T-cell (primary cell): ENCODE measurements around the gene SPATS2L. TPM values are rescaled to one million over a fixed set of nuclear protein-coding genes. Genes with fewer than 3 reads are reported as not detected.

Experiments
- ATAC-seq, 4 experiments: fragments of 200-7000 bp in 3 of 4; fragments of 150-1000 bp in 1 of 4; cut with Tn5 transposase; replicated peaks in 1 of 4; 1 replicate in 3 of 4; 2 replicates in 1 of 4; pipeline ENCODE4 v1.10.0; 2021; ENCODE audit warnings: moderate library complexity in 3 of 4, mild to moderate bottlenecking in 2 of 4, moderate number of reproducible peaks in 1 of 4
- CTCF ChIA-PET, 2 donors: fragments of 300-600 bp; sonication (Branson Sonifier 250); formaldehyde crosslinking; loops; one replicate each; lab custom pipeline; 2022; ENCODE audit warnings: antibody characterized with exemption in 2 of 2; lab: Charles Lee
- POLR2A ChIA-PET, 2 donors: fragments of 300-600 bp; sonication (Branson Sonifier 250); formaldehyde crosslinking; loops; one replicate each; lab custom pipeline; 2022; ENCODE audit warnings: antibody characterized with exemption in 2 of 2; lab: Charles Lee
- DNase-seq, 35 experiments: peaks; one replicate each; pipeline versions ENCODE4 v3.0.0 to v3.0.0-alpha.2; 2013 to 2023
- H3K27ac ChIP-seq: one replicate; pipeline ENCODE4 v1.5.1; 2013; ENCODE audit warnings: low read length
- H3K27me3 ChIP-seq, 2 experiments: replicated peaks in 1 of 2; 1 replicate in 1 of 2; 2 replicates in 1 of 2; pipeline versions ENCODE4 v1.6.1 to v1.7.0; 2013; ENCODE audit warnings: low read length in 1 of 2, mixed read lengths in 1 of 2; ENCODE audit not compliant: control insufficient read depth in 2 of 2, insufficient read depth in 2 of 2; ENCODE audit errors: extremely low read depth in 1 of 2
- H3K36me3 ChIP-seq, 2 donors: 1 replicate in 1 of 2; 2 replicates in 1 of 2; pipeline versions ENCODE4 v1.6.1 to v1.7.0; 2013; ENCODE audit warnings: low read length in 1 of 2; ENCODE audit not compliant: control insufficient read depth in 2 of 2, insufficient read depth in 1 of 2; ENCODE audit errors: extremely low read depth in 1 of 2
- H3K4me1 ChIP-seq, 2 experiments: 1 replicate in 1 of 2; 2 replicates in 1 of 2; pipeline versions ENCODE4 v1.6.1 to v1.7.0; 2013; ENCODE audit warnings: low read length in 2 of 2, mixed read lengths in 1 of 2; ENCODE audit not compliant: insufficient read depth in 2 of 2, control insufficient read depth in 1 of 2; ENCODE audit errors: extremely low read depth in 1 of 2
- H3K4me3 ChIP-seq, 2 donors: 1 replicate in 1 of 2; 2 replicates in 1 of 2; pipeline versions ENCODE4 v1.5.1 to v1.7.0; 2013; ENCODE audit warnings: mild to moderate bottlenecking in 2 of 2, low read length in 1 of 2, moderate library complexity in 1 of 2; ENCODE audit not compliant: control insufficient read depth in 1 of 2; ENCODE audit errors: extremely low read depth in 1 of 2
- H3K9me3 ChIP-seq: 2 replicates; pipeline ENCODE4 v1.7.0; 2013
- H3K27ac Mint-ChIP-seq, 2 donors: one replicate each; pipeline ENCODE4 v1.8.0; 2020 to 2021; ENCODE audit warnings: mild to moderate bottlenecking in 2 of 2, mixed read lengths in 2 of 2
- H3K27me3 Mint-ChIP-seq, 2 donors: one replicate each; pipeline ENCODE4 v1.8.0; 2021 to 2022; ENCODE audit warnings: mixed read lengths in 2 of 2
- H3K36me3 Mint-ChIP-seq: one replicate; pipeline ENCODE4 v1.8.0; 2021; ENCODE audit warnings: mixed read lengths
- H3K4me1 Mint-ChIP-seq, 3 donors: one replicate each; pipeline ENCODE4 v1.8.0; 2020 to 2022; ENCODE audit warnings: mixed read lengths in 3 of 3, mild to moderate bottlenecking in 1 of 3
- H3K4me3 Mint-ChIP-seq, 3 donors: one replicate each; pipeline ENCODE4 v1.8.0; 2020 to 2022; ENCODE audit warnings: mild to moderate bottlenecking in 3 of 3, mixed read lengths in 3 of 3, moderate library complexity in 3 of 3
- H3K9me3 Mint-ChIP-seq, 3 donors: one replicate each; pipeline ENCODE4 v1.8.0; 2020 to 2022; ENCODE audit warnings: mixed read lengths in 3 of 3
- WGBS: methylation state at CpG from one replicate; pipeline ENCODE4 v1.1.5; 2013; ENCODE audit warnings: missing lambda C conversion rate; ENCODE audit not compliant: insufficient coverage; 5-methylcytosine and 5-hydroxymethylcytosine counted together
- total RNA-seq, 35 experiments: library from RNA in 6 of 35; stranded (reverse) in 6 of 35; fragments of 120-200 nt in 1 of 35; gene quantifications; one replicate each; pipeline versions ENCODE4 v1.2.1 to v1.2.4 and lab custom pipeline; 2013 to 2026

SPATS2L gene
- total RNA-seq, 5 donors from 2014 or later (not counting 1 experiment from before 2014, with no cell fraction given): 5.4 to 9.3 (median 5.9) TPM

DNA sequence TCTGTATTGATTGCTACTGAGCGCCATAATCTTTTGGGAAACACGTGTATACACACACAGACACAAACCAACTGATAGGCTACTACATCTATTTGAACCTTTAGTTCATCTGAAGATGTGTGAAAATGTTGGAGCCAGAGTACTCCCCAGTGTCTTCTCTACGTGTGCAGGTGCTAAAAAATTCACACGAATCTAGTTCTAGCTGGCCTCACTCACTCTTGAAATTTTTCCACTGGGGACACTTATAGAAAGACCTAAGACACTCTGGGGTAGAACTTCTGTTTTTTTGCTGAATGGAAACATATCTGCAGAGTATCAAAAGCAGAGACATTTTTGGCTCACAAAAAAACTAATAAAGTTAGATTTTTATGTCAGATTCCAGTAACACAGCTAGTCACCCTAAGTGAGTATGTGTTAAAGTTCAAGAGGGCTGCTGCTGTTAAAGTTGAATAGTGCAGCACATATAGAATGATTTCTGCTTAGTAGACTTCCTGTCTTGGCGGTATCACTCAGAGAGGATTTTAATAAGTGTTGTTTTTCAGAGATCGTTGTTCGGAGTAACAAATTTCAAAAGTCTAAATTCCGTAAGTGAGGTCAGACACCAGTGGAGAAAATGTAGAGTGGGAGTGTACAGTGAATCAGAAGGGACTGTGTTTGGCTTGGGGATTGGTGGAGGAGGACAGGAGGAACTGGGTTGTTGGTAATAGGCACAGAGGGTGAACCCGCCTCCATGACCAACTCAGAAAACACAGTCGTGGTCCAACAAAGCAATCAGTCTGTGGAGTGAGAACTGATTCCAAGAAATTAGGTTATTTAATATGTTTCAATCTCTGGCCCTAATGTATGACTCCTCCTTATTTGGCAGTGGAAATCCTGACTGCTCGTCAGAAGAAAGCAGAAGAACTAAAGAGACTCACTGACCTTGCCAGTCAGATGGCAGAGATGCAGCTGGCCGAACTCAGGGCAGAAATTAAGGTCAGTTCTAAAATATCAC, 160.2 kb downstream of the SPATS2L start:
- Histone ChIP-seq H3K36me3 (no peaks in the 10 kb centered on the region), H3K27me3 (no peaks in the 10 kb centered on the region), H3K27ac (peak overlapping the region; percentile 83), H3K4me1 (peaks cover 25 to 26% of the 10 kb centered on the region in 2 experiments), H3K9me3 (no peaks in the 10 kb centered on the region), H3K4me3 (peak overlapping the region; percentile 25)
- ATAC-seq (peak; percentile 64 to 85 (median 70)), DNase-seq (peak in 22 of 35 experiments; percentile 8 to 60 (median 18))
- POLR2A ChIA-PET: interaction anchor here (0.6 to 0.9 kb wide), 4 partner anchors 14 to 985 kb away, joined by 3 to 8 read pairs (median 4); partner anchors contain the start of genes STRADB (in 1 of the 2) and TRAK2 (in 1 of the 2)
- Mint-ChIP-seq H3K4me1 (peaks cover 60 to 76% (median 67%) of the 10 kb centered on the region in 3 donors), H3K27ac (peak overlapping the region; percentile 98 to 99), H3K4me3 (peak overlapping the region; percentile 66 to 83 (median 78)), H3K9me3 (no peaks in the 10 kb centered on the region), H3K27me3 (no peaks in the 10 kb centered on the region), H3K36me3 (peaks cover 3% of the 10 kb centered on the region)
- 4% methylated on average over 7 of the region's 12 CpGs for WGBS
- CTCF ChIA-PET: interaction anchor here (1.1 to 2.5 kb wide), 5 partner anchors 10 to 487 kb away, joined by 3 to 12 read pairs (median 7); no protein-coding TSS in a partner anchor

DNA sequence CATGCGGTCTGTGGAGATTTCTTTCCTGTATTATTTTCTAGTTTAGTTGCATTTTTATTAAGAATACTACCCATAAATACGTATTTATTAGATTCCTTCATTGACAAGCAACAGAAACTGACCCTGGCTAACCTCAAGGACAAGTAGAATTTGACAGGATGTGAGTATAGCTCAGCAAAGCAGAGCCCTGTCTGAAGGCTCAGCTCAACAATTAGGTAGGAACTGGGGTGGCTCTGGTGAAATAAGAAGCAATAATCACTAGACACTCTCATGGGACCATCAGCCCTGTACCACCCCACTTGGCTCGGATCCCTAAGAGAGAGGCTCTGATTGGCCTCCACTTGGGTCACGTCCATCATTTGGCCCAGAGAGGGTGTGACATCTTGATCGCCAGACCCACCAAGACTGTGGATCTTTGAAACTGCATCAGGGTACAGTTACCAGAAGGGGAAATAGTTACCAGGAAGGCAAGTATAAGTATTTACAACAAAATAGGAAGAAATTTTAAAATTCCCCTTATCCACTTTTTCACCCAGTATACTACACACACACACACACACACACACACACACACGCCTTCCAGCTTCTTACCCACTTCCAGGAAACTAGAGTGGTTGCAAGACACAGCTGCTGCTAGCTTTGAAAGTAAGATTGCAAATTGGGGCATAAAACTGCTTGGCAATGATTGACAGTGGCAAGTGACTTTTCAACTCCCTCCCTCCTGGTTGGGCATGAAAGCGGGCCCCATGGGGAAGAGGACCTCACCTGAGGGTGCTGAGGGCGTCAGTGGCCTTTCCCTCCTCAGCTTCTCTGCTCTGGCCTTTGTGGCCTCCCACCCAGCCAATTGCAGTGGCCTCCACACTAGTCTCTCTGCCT, 161.6 kb downstream of the SPATS2L start:
- H3K9me3 Mint-ChIP-seq: no peaks in the 10 kb centered on the region
- no peaks in the 10 kb centered on the region for H3K27me3 ChIP-seq
- ATAC-seq: peak; percentile 52 to 66 (median 63)
- H3K4me1 ChIP-seq: peaks cover 25 to 26% of the 10 kb centered on the region in 2 experiments
- CTCF ChIA-PET: interaction anchor here (0.7 to 2.5 kb wide), 10 partner anchors 9 to 488 kb away, joined by 3 to 12 read pairs (median 4); no protein-coding TSS in a partner anchor
- H3K36me3 ChIP-seq: no peaks in the 10 kb centered on the region
- H3K4me3 ChIP-seq: no peak overlapping the region
- peak overlapping the region; percentile 44 to 78 (median 66) for H3K4me3 Mint-ChIP-seq
- no peaks in the 10 kb centered on the region for H3K9me3 ChIP-seq
- H3K36me3 Mint-ChIP-seq: peaks cover 2% of the 10 kb centered on the region
- no peaks in the 10 kb centered on the region for H3K27me3 Mint-ChIP-seq
- H3K27ac ChIP-seq: peak overlapping the region; percentile 83
- H3K4me1 Mint-ChIP-seq: peaks cover 56 to 66% (median 60%) of the 10 kb centered on the region in 3 donors
- WGBS: 20% methylated on average over 2 of the region's 8 CpGs
- peak in 27 of 35 experiments; percentile 8 to 56 (median 24) for DNase-seq
- POLR2A ChIA-PET: interaction anchor here (0.6 to 1.4 kb wide), 8 partner anchors 13 to 488 kb away, joined by 3 read pairs; no protein-coding TSS in a partner anchor
- H3K27ac Mint-ChIP-seq: peak overlapping the region; percentile 98 to 99

- Mint-ChIP-seq H3K4me3 (no peak overlapping the region), H3K27me3 (no peaks in the 10 kb centered on the region), H3K9me3 (no peaks in the 10 kb centered on the region), H3K4me1 (peaks cover 50 to 55% (median 51%) of the 10 kb centered on the region in 3 donors), H3K27ac (peak overlapping the region in 1 of 2 donors; percentile 99), H3K36me3 (peaks cover 8% of the 10 kb centered on the region)
- DNase-seq (no peak), ATAC-seq (no peak)
- 89% methylated on average over 9 of the region's 13 CpGs for WGBS
- ChIA-PET POLR2A (no interaction called here), CTCF (interaction anchor here (0.5 to 3.1 kb wide), 5 partner anchors 8 to 484 kb away, joined by 3 to 14 read pairs (median 3); partner anchors contain the start of gene SGO2 (in 1 of the 2))
- Histone ChIP-seq H3K4me3 (no peak overlapping the region), H3K9me3 (no peaks in the 10 kb centered on the region), H3K27ac (no peak overlapping the region), H3K36me3 (no peaks in the 10 kb centered on the region), H3K4me1 (peaks cover 21 to 24% of the 10 kb centered on the region in 2 experiments), H3K27me3 (no peaks in the 10 kb centered on the region)
These were observed 163.3 kb downstream of the SPATS2L start for GRCh38 chr2:200469708-200470211.

DNA sequence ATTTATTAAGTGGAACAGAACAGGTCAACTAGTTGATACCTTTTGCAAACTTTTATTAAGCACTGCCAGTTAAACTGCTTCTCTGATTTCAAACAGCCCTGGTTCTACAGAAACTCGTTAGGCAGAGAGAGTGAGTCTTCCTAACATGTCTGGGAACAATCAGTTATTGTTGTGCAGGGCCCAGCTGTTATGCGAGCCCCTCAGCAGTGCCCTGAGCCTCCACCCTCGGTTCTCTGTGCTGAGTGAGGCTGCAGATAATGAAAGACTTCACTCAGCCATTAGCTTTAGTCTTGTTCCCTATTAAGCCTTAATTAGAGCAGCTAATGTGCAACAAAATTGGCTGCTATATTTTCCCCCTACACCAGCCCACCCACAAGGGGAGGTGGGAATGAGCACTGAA, 163.7 kb downstream of the SPATS2L start:
- ChIA-PET CTCF (interaction anchor here (0.5 to 3.1 kb wide), 6 partner anchors 8 to 497 kb away, joined by 3 to 14 read pairs (median 3); partner anchors contain the start of gene SGO2 (in 1 of the 2)), POLR2A (no interaction called here)
- ATAC-seq: no peak
- Mint-ChIP-seq H3K27ac (peak overlapping the region in 1 of 2 donors; percentile 56), H3K9me3 (no peaks in the 10 kb centered on the region), H3K36me3 (peaks cover 8% of the 10 kb centered on the region), H3K4me3 (no peak overlapping the region), H3K27me3 (no peaks in the 10 kb centered on the region), H3K4me1 (peaks cover 49 to 50% (median 49%) of the 10 kb centered on the region in 3 donors)
- DNase-seq: no peak
- 67% methylated on average over 1 of the region's 3 CpGs for WGBS
- Histone ChIP-seq H3K27me3 (no peaks in the 10 kb centered on the region), H3K9me3 (no peaks in the 10 kb centered on the region), H3K36me3 (no peaks in the 10 kb centered on the region), H3K27ac (no peak overlapping the region), H3K4me3 (no peak overlapping the region), H3K4me1 (peaks cover 21 to 24% of the 10 kb centered on the region in 2 experiments)

- Histone ChIP-seq H3K4me3 (no peak overlapping the region), H3K27me3 (no peaks in the 10 kb centered on the region), H3K9me3 (no peaks in the 10 kb centered on the region), H3K27ac (no peak overlapping the region), H3K36me3 (no peaks in the 10 kb centered on the region), H3K4me1 (peaks cover 18 to 19% of the 10 kb centered on the region in 2 experiments)
- ChIA-PET CTCF (interaction anchor here (0.6 to 3.1 kb wide), 9 partner anchors 9 to 498 kb away, joined by 3 to 14 read pairs (median 5); no protein-coding TSS in a partner anchor), POLR2A (no interaction called here)
- Mint-ChIP-seq H3K9me3 (no peaks in the 10 kb centered on the region), H3K27me3 (no peaks in the 10 kb centered on the region), H3K36me3 (peaks cover 8% of the 10 kb centered on the region), H3K4me3 (peak overlapping the region in 1 of 3 donors; percentile 3), H3K4me1 (peaks cover 38 to 39% (median 38%) of the 10 kb centered on the region in 3 donors), H3K27ac (peak overlapping the region in 1 of 2 donors; percentile 76)
- ATAC-seq (no peak), DNase-seq (peak in 19 of 35 experiments; percentile 8 to 67 (median 21))
- 19% methylated on average over 7 of the region's 8 CpGs for WGBS
These were observed 164.9 kb downstream of the SPATS2L start for GRCh38 chr2:200471324-200471848.
